Lung (tissue), 12 donors: ENCODE data around the gene KRTAP5-7. TPM values are rescaled to one million over a fixed set of nuclear protein-coding genes. Genes with fewer than 3 reads are reported as not detected.

Experiments
- ATAC-seq: fragments of 200-7000 bp; cut with Tn5 transposase; one replicate; pipeline ENCODE4 v1.9.1; 2020; ENCODE audit warnings: moderate number of reproducible peaks; ENCODE audit not compliant: insufficient read depth, low FRiP score
- DNase-seq, 3 donors: peaks; one replicate each; pipeline ENCODE4 v3.0.0-alpha.2; 2013 to 2017
- H3K27ac ChIP-seq, 2 donors: one replicate each; pipeline ENCODE4 v1.5.1; 2013; ENCODE audit warnings: mild to moderate bottlenecking in 2 of 2, moderate library complexity in 2 of 2, control low read depth in 1 of 2, inconsistent platforms in 1 of 2, low read depth in 1 of 2, low read length in 1 of 2
- H3K27me3 ChIP-seq, 3 donors: one replicate each; pipeline ENCODE4 v1.5.1; 2013; ENCODE audit warnings: low read length in 2 of 3; ENCODE audit not compliant: control insufficient read depth in 3 of 3, insufficient read depth in 3 of 3
- H3K36me3 ChIP-seq, 4 donors: one replicate each; pipeline ENCODE4 v1.5.1; 2013; ENCODE audit warnings: low read length in 4 of 4, mild to moderate bottlenecking in 1 of 4, moderate library complexity in 1 of 4; ENCODE audit not compliant: control insufficient read depth in 4 of 4, insufficient read depth in 4 of 4
- H3K4me1 ChIP-seq, 5 donors: one replicate each; pipeline ENCODE4 v1.5.1; 2013; ENCODE audit warnings: low read length in 5 of 5, mild to moderate bottlenecking in 2 of 5, moderate library complexity in 1 of 5; ENCODE audit not compliant: control insufficient read depth in 5 of 5, insufficient read depth in 5 of 5
- H3K4me3 ChIP-seq: one replicate; pipeline ENCODE4 v1.5.1; 2013; ENCODE audit warnings: mild to moderate bottlenecking, control low read depth, moderate library complexity
- H3K9ac ChIP-seq, 2 donors: one replicate each; pipeline ENCODE4 v1.5.1; 2013; ENCODE audit warnings: low read length in 2 of 2, control low read depth in 1 of 2; ENCODE audit not compliant: insufficient read depth in 1 of 2
- H3K9me3 ChIP-seq, 4 donors: one replicate each; pipeline ENCODE4 v1.5.1; 2013; ENCODE audit warnings: low read length in 3 of 4, mild to moderate bottlenecking in 1 of 4, moderate library complexity in 1 of 4; ENCODE audit not compliant: control insufficient read depth in 4 of 4, insufficient read depth in 3 of 4
- WGBS, 2 donors: extraction: QIAGEN DNeasy Blood & Tissue Kit; methylation state at CpG; one replicate each; pipeline ENCODE4 v1.1.7; 2013; 5-methylcytosine and 5-hydroxymethylcytosine counted together
- polyA plus RNA-seq, 2 donors: library from polyadenylated mRNA; stranded (reverse); fragments of 200-250 nt; gene quantifications; one replicate each; pipeline ENCODE4 v1.2.1, GENCODE V29; 2013
- total RNA-seq, 2 donors: library from RNA; depleted of rRNA in 1 of 2; stranded (reverse); fragments of >200 nt in 1 of 2; gene quantifications; one replicate each; pipeline ENCODE4 v1.2.1, GENCODE V29; 2014 to 2021
- TF ChIP-seq, protein P1 (sequence below): IDR thresholded peaks from 2 replicates; pipeline ENCODE4 v1.5.1; 2012; ENCODE audit warnings: mild to moderate bottlenecking; ENCODE audit errors: control extremely low read depth, extremely low read depth
- donor health status: control.
- donor health status: control.
- donor health status: Bipolar disorder and iron deficiency.
- donor health status: healthy.
- donor health status: DM: yes; HTN: yes; CAD: no.

KRTAP5-7 gene
- total and polyA plus RNA-seq, 4 donors: 0.12 to 0.28 TPM; not detected in 2

- no peaks in the 10 kb centered on the region for H3K36me3 ChIP-seq
- TF ChIP-seq, protein P1, sequence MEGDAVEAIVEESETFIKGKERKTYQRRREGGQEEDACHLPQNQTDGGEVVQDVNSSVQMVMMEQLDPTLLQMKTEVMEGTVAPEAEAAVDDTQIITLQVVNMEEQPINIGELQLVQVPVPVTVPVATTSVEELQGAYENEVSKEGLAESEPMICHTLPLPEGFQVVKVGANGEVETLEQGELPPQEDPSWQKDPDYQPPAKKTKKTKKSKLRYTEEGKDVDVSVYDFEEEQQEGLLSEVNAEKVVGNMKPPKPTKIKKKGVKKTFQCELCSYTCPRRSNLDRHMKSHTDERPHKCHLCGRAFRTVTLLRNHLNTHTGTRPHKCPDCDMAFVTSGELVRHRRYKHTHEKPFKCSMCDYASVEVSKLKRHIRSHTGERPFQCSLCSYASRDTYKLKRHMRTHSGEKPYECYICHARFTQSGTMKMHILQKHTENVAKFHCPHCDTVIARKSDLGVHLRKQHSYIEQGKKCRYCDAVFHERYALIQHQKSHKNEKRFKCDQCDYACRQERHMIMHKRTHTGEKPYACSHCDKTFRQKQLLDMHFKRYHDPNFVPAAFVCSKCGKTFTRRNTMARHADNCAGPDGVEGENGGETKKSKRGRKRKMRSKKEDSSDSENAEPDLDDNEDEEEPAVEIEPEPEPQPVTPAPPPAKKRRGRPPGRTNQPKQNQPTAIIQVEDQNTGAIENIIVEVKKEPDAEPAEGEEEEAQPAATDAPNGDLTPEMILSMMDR: no peak
- no peak for ATAC-seq
- no peak overlapping the region for H3K27ac ChIP-seq
- H3K9me3 ChIP-seq: no peaks in the 10 kb centered on the region
- DNase-seq: no peak
- 80 to 81% methylated on average over 15 of the region's 15 CpGs for WGBS, 2 donors
- H3K4me3 ChIP-seq: no peak overlapping the region
- no peaks in the 10 kb centered on the region for H3K27me3 ChIP-seq
- H3K9ac ChIP-seq: no peak overlapping the region
- H3K4me1 ChIP-seq: no peaks in the 10 kb centered on the region
Observed at GRCh38 chr11:71542879-71543777, 16.1 kb downstream of the KRTAP5-7 start.

DNA sequence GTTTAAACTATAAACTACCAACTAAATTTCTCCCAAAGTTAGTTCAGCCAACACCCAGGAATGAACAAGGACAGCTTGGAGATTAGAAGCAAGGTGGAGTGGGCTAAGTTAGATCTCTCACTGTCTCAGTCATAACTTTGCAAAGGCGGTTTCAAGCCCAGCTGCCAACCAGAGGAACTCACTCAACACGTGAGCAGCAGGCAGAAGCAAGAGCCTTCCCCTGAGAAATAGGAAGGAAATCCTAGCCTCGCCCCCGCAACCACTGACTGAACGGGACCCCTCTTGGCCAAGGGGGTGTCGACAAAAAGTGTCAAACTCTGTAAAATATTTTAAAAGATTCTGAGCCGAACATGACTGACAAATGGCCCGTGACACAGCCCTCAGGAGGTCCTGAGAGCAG, 16.8 kb downstream of the KRTAP5-7 start:
- Histone ChIP-seq H3K4me3 (no peak overlapping the region), H3K4me1 (no peaks in the 10 kb centered on the region), H3K36me3 (no peaks in the 10 kb centered on the region), H3K27ac (no peak overlapping the region), H3K27me3 (no peaks in the 10 kb centered on the region), H3K9ac (no peak overlapping the region), H3K9me3 (no peaks in the 10 kb centered on the region)
- TF ChIP-seq, protein P1: no peak
- WGBS, 2 donors: 27 to 52% methylated on average over 8 of the region's 8 CpGs
- ATAC-seq: no peak
- DNase-seq: no peak

DNA sequence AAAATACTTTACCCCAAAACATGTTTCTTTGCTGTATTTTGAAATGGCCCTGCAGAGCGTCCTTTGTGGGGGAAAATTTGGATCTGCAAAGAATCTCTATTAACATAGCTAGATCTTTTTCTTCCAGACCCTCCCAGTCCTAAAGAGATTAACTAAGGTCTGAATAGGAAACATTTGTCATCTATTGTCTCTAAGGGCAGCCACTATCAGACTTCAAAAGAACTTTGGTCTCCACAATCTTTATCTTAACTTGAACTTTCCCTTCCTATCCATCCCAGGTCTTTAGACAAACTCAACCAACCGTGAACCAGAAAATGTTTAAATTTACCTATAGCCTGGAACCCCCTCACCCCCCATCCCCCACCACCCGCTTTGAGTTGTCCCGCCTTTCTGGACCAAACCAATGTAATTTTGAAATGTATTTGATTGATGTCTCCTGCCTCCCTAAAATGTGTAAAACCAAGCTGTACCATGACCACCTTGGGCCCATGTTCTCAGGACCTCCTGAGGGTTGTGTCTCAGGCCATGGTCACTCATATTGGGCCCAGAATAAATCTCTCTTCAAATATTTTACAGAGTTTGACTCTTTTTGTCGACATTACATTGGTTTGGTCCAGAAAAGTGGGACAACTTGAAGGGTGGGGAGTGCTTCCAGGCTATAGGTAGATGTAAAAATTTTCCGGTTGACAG, 17.6 kb downstream of the KRTAP5-7 start:
- TF ChIP-seq, protein P1: no peak
- Histone ChIP-seq H3K9ac (no peak overlapping the region), H3K27me3 (no peaks in the 10 kb centered on the region), H3K4me3 (no peak overlapping the region), H3K9me3 (no peaks in the 10 kb centered on the region), H3K36me3 (no peaks in the 10 kb centered on the region), H3K27ac (no peak overlapping the region), H3K4me1 (no peaks in the 10 kb centered on the region)
- DNase-seq (no peak), ATAC-seq (no peak)
- WGBS, 2 donors: 86 to 90% methylated on average over 6 of the region's 6 CpGs
